ENCODE results near the gene PLXNC1. TPM values are rescaled to one million over a fixed set of nuclear protein-coding genes. Genes with fewer than 3 reads are reported as not detected.

Gene PLXNC1
- total and polyA plus RNA-seq, 9 of the 15 experiments (the other 6 are each of a cell fraction or from before 2014, with no cell fraction given): 0.08 to 0.87 (median 0.28) TPM

DNA sequence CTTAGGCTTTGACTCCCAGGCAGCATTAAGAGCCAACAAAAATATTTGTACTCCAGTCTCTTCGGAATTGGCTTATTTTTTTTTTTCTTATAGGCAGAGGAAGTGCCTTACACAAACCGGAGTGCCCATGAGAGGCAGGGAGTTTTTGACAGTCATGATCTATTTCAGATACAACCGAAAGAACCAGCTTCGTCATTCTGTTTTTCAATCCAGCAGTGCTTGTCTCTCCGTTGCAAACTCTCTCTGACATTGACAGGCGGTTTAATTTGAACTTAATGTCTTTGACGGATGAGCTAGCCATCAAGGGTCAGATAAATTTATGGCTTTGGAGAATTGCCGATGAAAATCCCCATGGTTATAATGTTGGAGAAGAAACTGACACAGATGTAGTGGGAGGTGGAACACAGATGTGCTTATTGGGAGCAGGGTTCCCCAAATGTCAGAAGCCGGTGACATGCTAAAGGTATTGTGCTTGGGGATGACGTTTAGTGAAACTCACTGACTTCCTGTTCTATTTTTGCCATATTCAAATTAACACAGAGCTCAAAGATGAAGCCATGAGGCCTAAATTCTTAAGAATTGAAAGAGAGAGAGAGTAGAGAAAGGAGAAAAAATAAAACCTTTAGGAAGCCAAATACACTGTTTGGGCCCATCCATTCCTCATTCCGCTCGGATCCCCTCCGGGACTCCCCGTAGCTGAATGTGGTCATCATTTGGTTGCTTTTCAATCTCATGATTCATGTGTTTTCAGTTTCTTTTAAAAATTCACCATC lies 59.7 kb downstream of the PLXNC1 start (continued):
- no peak for TF ChIP-seq ZNF436 (CRISPR knock-in tag; IDR thresholded peaks at IDR 0.05)
- TF ChIP-seq BRF1 (IDR thresholded peaks at IDR 0.05; ENCODE audit: borderline replicate concordance, extremely low read depth, insufficient read length): no peak
- TF ChIP-seq, protein P1, sequence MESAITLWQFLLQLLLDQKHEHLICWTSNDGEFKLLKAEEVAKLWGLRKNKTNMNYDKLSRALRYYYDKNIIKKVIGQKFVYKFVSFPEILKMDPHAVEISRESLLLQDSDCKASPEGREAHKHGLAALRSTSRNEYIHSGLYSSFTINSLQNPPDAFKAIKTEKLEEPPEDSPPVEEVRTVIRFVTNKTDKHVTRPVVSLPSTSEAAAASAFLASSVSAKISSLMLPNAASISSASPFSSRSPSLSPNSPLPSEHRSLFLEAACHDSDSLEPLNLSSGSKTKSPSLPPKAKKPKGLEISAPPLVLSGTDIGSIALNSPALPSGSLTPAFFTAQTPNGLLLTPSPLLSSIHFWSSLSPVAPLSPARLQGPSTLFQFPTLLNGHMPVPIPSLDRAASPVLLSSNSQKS (CRISPR knock-in tag; IDR thresholded peaks at IDR 0.05): no peak
- no peak for TF ChIP-seq KDM2B (CRISPR knock-in tag; IDR thresholded peaks at IDR 0.05)
- TF ChIP-seq, protein P2, sequence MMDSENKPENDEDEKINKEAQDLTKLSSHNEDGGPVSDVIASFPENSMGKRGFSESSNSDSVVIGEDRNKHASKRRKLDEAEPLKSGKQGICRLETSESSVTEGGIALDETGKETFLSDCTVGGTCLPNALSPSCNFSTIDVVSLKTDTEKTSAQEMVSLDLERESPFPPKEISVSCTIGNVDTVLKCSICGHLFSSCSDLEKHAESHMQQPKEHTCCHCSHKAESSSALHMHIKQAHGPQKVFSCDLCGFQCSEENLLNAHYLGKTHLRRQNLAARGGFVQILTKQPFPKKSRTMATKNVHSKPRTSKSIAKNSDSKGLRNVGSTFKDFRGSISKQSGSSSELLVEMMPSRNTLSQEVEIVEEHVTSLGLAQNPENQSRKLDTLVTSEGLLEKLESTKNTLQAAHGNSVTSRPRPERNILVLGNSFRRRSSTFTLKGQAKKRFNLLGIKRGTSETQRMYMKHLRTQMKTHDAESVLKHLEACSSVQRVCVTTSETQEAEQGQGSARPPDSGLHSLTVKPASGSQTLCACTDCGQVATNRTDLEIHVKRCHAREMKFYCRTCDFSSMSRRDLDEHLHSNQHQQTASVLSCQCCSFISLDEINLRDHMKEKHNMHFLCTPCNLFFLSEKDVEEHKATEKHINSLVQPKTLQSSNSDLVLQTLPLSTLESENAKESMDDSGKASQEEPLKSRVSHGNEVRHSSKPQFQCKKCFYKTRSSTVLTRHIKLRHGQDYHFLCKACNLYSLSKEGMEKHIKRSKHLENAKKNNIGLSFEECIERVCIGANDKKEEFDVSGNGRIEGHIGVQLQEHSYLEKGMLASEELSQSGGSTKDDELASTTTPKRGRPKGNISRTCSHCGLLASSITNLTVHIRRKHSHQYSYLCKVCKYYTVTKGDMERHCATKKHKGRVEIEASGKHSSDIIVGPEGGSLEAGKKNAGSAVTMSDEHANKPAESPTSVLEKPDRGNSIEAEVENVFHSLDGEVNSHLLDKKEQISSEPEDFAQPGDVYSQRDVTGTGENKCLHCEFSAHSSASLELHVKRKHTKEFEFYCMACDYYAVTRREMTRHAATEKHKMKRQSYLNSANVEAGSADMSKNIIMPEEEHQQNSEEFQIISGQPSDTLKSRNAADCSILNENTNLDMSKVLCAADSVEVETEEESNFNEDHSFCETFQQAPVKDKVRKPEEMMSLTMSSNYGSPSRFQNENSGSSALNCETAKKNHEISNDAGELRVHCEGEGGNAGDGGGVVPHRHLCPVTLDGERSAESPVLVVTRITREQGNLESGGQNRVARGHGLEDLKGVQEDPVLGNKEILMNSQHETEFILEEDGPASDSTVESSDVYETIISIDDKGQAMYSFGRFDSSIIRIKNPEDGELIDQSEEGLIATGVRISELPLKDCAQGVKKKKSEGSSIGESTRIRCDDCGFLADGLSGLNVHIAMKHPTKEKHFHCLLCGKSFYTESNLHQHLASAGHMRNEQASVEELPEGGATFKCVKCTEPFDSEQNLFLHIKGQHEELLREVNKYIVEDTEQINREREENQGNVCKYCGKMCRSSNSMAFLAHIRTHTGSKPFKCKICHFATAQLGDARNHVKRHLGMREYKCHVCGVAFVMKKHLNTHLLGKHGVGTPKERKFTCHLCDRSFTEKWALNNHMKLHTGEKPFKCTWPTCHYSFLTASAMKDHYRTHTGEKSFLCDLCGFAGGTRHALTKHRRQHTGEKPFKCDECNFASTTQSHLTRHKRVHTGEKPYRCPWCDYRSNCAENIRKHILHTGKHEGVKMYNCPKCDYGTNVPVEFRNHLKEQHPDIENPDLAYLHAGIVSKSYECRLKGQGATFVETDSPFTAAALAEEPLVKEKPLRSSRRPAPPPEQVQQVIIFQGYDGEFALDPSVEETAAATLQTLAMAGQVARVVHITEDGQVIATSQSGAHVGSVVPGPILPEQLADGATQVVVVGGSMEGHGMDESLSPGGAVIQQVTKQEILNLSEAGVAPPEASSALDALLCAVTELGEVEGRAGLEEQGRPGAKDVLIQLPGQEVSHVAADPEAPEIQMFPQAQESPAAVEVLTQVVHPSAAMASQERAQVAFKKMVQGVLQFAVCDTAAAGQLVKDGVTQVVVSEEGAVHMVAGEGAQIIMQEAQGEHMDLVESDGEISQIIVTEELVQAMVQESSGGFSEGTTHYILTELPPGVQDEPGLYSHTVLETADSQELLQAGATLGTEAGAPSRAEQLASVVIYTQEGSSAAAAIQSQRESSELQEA (IDR thresholded peaks at IDR 0.05; ENCODE audit: low read depth): no peak
- TF ChIP-seq CBX5 (IDR thresholded peaks at IDR 0.05; ENCODE audit: borderline replicate concordance, low read depth): no peak
- no peak for TF ChIP-seq SAFB2 (IDR thresholded peaks at IDR 0.05; ENCODE audit: borderline replicate concordance, low read depth, low read length, severe bottlenecking)
- no peak for TF ChIP-seq PYGO2 (tag; IDR thresholded peaks at IDR 0.05)
- no peak for TF ChIP-seq CBX2 (IDR thresholded peaks at IDR 0.05; ENCODE audit: insufficient read depth, low read length, poor library complexity, severe bottlenecking)
- no peak for TF ChIP-seq RFX7 (CRISPR knock-in tag; IDR thresholded peaks at IDR 0.05)
- TF ChIP-seq RAD21 (CRISPR knock-in tag; conservative IDR thresholded peaks at IDR 0.05 in 1 of 2, IDR thresholded peaks at IDR 0.05 in 1 of 2): 0 out of 4 replicates have a peak, but pooled peaks of 1 of the 2 experiments have one; percentile 10
- no peak for TF ChIP-seq TCFL5 (CRISPR knock-in tag; conservative IDR thresholded peaks at IDR 0.05)
- TF ChIP-seq, protein P3, sequence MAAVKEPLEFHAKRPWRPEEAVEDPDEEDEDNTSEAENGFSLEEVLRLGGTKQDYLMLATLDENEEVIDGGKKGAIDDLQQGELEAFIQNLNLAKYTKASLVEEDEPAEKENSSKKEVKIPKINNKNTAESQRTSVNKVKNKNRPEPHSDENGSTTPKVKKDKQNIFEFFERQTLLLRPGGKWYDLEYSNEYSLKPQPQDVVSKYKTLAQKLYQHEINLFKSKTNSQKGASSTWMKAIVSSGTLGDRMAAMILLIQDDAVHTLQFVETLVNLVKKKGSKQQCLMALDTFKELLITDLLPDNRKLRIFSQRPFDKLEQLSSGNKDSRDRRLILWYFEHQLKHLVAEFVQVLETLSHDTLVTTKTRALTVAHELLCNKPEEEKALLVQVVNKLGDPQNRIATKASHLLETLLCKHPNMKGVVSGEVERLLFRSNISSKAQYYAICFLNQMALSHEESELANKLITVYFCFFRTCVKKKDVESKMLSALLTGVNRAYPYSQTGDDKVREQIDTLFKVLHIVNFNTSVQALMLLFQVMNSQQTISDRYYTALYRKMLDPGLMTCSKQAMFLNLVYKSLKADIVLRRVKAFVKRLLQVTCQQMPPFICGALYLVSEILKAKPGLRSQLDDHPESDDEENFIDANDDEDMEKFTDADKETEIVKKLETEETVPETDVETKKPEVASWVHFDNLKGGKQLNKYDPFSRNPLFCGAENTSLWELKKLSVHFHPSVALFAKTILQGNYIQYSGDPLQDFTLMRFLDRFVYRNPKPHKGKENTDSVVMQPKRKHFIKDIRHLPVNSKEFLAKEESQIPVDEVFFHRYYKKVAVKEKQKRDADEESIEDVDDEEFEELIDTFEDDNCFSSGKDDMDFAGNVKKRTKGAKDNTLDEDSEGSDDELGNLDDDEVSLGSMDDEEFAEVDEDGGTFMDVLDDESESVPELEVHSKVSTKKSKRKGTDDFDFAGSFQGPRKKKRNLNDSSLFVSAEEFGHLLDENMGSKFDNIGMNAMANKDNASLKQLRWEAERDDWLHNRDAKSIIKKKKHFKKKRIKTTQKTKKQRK (IDR thresholded peaks at IDR 0.05; ENCODE audit: borderline replicate concordance, low read depth, low read length): no peak

Measured in K562 (cell line).